GM21390 (cell line): Measurements from ENCODE around the gene TRPM7.
"Not testable (repeated sequence)": the region's sequence is repeated elsewhere in the genome, so short reads cannot be mapped to it uniquely, and the experiment has no call there.

Experiments used
- ATAC-seq: cut with Tn5 transposase; IDR thresholded peaks from one replicate; pipeline ENCODE4 v1.9.1; 2021; ENCODE audit not compliant: unreplicated experiment

Gene TRPM7

DNA sequence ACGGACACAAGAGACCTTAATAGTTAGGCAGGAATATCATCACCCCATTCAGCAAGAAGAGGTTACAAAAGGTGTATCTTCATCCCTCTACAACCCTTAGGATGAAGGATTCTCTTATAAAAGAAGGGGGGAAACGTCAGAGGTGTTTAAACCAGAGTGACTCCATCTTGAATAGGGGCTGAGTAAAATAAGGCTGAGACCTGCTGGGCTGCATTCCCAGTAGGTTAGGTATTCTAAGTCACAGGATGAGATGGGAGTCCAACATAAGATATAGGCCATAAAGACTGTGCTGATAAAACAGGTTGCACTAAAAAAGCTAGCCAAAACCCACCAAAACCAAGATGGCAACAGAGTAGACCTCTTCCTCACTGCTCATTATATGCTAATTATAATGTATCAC is 16.5 kb downstream of the TRPM7 start:
- ATAC-seq, result no peak

DNA sequence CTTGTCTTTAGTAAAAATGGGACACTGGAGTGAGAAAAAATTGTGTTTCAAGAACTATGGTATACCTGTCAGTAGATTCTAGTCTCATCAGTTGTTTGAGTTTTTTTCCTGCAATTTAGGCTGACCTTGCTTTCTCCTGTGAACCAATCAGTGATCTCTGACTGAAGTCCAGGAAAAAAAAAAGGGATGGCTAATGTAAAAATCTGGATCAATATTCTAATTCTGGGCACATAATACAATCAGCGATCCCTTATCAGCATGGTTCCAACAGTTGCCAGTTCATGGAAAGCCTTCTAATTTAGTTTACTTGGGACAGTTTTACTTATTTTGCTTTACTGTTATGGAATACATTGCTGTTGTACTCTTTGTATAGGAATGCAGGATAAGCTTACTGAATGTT is 17.0 kb downstream of the TRPM7 start:
- ATAC-seq, result no peak

DNA sequence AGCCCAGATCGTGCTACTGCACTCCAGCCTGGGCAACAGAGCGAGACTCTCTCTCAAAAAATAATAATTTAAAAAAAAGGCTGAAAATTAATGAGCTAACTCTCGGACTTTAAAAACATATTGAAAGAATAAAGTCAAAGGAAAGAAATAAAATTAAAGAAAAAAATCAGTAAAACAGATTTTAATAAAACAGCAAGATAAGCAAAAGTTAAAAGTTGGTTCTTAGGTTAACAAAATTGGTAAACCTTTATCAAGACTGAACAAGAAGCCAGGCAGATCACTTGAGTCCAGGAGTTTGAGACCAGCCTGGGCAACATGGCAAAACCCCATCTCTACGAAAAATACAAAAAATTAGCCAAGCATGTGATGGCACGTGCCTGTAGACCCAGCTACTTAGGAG is 20.7 kb downstream of the TRPM7 start:
- ATAC-seq, result no peak

DNA sequence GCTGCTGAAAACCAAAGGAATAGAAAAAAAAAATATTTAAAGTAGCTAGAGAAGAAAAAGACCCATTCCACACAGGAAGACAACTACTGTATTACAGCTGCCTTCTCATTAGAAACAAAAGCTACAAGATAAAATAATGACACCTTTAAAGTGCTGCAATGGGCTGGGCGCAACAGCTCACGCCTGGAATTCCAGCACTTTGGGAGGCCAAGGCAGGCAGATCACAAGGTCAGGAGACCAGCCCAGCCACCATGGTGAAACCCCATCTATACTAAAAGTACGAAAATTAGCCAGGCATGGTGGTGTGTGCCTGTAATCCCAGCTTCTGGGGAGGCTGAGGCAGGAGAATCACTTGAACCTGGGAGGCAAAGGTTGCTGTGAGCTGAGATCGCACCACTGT is 31.0 kb downstream of the TRPM7 start:
- ATAC-seq, result no peak

DNA sequence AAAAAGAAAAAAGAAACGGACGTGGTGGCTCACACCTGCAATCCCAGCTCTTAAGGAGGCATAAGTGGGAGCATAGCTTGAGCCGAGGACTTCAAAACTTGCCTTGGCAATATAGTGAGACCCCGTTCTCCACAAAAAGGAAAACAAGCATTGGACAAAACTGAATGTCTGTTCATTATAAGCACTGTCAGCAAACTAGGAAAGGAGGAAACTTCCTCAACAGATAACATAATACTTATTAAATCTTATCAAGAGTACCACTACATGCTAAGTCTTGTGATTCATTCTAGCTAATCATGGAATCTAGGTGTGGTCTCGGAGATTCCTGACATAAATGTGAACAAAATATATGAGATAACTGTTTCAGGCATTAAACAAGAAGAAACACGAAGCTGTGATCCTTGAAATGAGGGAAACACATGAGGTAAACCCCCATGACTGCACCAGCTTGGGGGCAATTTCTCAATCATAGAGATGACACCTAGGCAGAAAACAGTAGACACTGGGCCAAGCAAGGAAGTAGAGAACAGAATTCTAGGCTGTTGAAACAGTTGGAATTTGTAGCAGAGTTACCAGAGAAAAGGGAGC is 33.3 kb downstream of the TRPM7 start:
- no peak for ATAC-seq

DNA sequence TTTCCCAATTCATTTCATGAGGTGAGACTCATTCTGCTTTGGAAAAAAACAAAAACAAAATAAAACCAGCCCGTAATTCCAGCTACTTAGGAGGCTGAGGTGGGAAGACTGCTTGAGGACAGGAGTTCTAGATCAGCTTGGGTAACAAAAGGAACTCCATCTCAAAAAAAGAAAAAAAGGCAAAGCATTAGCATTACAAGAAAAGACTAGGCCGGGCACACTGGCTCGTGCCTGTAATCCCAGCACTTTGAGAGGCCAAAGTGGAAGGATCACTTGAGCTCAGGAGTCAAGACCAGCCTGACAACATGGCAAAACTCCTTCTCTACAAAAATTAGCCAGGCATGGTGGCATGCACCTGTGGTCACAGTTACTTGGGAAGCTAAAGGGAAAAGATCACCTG is 33.9 kb downstream of the TRPM7 start:
- no peak for ATAC-seq

DNA sequence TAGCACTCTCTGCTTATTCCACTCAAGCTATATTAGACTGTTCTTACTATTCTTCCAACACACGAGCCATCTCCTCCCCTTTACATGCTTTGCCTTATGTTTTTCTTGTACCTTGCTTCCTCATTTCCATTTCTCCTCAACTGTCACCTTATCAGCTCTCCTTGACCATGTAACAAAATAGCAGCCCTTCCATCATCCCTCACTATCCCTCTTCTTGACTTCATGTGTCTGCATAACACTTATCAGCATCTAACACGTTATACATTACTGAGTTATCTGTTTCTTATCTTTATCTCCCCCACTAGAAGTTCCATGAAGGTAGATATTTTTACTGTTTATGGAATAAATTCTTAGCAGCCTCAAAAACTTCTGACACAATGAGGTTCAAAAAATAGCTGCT is 45.3 kb downstream of the TRPM7 start:
- no peak for ATAC-seq

DNA sequence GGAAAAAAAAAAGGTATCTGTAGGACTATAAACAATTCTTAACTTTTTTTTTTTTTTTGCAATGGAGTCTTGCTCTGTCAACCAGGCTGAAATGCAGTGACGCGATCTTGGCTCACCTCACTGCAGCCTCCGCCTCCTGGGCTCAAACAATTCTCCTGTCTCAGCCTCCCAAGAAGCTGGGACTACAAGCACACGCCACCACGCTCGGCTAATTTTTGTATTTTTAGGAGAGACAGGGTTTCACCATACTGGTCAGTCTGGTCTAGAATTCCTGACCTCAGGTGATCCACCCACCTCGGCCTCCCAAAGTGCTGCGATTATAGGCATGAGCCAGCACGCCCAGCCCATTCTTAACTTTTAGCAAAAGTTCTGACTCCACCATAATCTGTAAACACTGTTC is 50.5 kb downstream of the TRPM7 start:
- no peak for ATAC-seq

DNA sequence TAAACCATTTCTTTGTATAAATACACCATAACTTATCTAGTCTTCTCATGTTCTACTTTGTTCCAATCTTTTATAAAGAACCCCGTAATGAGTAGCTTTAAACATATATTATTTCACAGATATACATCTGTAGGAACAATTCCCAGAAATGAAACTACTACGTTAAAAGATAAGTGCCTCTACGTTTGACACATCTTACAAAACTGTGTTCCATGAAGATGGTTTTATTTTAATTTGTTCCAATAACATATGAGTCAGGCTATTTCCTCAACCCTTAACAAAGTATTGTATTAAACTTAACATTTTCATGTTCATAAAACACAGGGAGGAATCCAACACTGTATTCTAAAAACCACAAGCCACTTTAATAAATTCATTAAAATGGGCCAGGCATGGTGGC is 52.9 kb downstream of the TRPM7 start:
- ATAC-seq, result no peak

DNA sequence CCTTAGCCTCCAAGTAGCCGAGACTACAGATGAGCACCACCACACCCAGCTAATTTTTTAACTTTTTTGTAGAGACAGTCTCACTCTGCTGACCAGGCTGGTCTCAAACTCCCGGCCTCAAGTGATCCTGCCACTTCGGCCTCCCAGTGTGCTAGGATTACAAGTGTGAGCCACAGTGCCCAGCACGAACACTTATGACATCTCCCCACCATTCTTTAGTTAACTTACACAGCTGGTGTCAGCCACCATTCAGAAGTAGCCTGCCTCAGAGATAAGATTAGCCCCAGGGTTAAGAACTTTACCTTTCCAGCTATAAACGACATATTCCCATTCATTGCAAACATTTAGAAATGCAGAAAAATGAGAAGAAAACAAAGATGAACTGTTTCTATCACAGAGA is 58.2 kb downstream of the TRPM7 start:
- no peak for ATAC-seq

DNA sequence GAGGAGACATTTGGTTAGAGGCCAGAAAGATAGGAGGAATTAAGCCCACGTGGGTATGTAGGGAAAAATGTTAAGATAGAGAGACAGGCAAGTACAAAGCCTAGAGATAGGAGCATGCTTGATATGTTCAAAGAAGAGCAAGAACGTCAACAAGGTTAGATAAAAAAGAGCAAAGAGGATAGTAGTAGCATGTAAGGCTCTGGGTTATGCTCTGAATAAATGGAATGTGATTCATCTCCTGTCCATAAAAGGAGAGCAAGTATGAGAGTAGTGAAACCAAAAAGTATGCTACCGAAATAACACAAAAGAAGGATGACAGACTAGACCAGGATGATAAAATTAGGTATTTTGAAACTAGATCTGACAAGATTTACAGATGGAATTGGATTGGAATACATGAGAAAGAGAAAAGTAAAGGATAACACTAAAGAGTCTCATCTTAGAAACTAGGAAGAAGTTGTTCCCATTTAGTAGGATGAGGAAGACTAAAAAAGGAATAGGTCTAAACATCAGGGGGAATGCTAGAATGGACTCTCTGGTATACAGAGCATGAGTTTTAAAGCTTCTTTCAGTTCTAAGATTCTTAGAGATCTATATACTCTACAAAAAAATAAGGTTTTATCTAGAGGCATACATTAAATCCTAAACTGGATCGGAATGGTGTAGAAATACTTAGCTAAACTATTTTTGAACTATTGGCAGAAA is 59.1 kb downstream of the TRPM7 start:
- no peak for ATAC-seq

DNA sequence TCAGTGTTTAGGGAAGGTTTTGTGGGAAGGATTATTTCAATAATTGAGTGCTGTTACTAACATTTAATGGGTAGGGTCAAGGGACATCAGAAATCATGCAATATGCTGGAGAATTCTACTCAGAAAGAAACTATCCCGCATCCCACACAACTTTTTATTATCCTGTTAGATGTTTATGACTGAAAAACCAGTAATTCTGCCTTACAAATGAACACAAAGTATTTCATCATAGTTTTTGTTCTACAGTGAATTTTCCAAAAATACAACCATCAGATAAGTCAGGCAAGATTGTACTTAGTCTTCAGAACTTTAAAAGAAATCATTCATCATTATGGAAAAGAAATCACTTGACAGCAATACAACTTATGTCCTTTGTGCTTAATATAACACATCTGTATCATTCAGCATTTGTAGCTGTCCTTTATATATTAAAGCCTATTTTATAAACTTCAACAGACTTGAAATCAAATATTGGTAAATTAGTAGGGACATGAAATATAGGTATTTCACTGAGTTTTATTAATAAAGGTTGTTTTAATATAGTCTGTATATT is 61.9 kb downstream of the TRPM7 start:
- no peak for ATAC-seq

DNA sequence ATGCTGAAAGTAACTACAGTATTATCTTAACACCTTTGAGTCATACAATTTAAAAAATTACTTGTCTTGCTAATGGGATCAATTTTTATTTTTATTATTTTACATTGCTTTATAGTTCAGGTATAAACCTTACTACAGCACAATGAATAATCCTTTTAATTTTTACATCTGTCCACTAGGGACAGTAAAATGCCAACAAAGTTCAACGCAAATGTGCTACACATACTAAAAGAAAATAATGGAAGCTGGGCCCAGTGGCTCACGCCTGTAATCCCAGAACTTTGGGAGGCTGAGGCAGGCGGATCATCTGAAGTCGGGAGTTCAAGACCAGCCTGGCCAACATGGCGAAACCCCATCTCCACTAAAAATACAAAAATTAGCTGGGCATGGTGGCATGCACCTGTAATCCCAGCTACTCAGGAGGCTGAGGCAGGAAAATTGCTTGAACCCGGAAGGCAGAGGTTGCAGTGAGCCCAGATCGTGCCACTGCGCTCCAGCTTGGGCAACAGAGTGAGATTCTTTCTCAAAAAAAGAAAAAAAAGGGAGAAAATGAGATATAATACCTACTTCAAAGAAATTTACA is 64.1 kb downstream of the TRPM7 start:
- not testable (repeated sequence) for ATAC-seq

DNA sequence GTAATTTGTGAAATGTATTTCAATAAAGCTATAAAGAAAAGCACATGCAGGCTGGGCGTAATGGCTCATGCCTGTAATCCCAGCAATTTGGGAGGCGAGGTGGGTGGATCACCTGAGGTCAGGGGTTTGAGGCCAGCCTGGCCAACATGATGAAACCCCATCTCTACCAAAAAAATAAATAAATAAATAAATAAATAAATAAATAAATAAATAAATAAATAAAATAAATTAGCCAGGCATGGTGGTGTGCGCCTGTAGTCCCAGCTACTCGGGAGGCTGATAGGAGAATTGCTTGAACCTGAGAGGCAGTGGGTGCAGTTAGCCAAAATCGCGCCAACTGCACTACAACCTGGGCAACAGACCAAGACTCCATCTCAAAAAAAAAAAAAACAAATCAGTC is 69.6 kb downstream of the TRPM7 start:
- ATAC-seq, result not testable (repeated sequence)

DNA sequence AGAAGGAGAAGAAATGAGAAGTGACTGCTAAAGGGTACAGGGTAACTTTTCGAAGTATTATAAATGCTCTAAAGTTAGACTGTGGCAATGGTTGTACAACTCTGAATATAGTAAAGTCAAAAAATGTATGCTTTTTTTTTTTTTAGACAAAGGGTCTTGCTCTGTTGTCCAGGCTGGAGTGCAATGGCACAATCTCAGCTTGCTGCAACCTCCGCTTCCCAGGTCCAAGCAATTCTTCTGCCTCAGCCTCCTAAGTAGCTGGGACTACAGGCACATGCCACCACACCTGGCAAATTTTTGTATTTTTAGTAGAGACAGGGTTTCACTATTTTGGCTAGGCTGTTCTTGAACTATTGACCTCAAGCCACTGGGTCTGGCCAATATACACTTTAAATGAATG is 70.0 kb downstream of the TRPM7 start:
- ATAC-seq, result not testable (repeated sequence)

DNA sequence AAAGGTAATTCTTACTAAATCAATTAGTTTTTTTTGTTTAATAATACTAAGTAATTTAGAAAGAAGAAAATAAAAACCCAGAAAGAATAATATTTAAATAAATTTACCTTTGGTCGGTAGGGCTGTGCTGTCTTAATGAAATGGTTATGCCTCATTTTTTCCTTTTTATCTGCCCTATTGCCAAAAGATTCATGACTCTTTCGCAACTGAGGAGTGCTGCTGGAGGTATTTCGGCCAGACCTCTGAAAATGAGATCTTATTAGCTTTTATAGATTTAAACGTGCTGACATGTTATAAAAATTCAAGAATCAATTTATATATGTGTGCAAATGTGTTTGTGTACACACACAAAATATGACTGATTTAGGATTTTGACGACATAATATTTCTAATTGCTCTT is 73.0 kb downstream of the TRPM7 start:
- no peak for ATAC-seq

DNA sequence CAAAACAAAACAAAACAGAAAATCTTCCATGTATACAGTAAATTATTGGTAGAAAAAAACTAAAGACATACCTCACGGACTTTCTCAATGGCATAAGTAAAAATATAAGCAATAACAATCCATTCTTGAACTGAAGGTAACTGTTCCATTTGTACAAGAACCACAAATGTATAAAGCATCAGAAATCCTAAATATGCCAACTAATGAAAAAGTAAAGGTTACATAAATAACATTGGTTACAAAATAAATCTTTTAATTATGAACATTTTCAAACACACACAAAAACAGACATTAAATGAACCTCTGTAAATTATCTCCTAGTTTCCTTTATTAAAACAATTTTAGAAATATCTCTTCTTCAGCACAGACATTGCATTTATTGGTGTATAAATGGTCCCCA is 79.5 kb downstream of the TRPM7 start:
- ATAC-seq, result no peak

DNA sequence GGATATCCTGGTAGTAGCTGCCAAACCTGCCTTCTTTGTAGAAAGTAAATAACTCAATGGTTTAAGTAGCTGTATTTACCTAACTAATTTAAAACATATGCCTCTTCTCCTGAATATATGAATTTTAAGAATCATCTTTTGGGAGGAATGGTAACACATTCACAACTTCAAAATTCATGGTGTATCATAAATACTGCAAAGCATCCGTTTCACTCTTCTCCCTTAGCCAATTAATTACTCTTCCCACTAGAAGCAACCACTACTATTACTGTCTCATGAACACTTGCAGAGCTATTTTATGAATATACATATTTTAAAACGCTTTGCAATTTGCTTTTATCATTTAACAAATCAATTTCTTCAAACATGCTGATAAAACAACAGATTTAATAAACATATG is 81.1 kb downstream of the TRPM7 start:
- no peak for ATAC-seq

DNA sequence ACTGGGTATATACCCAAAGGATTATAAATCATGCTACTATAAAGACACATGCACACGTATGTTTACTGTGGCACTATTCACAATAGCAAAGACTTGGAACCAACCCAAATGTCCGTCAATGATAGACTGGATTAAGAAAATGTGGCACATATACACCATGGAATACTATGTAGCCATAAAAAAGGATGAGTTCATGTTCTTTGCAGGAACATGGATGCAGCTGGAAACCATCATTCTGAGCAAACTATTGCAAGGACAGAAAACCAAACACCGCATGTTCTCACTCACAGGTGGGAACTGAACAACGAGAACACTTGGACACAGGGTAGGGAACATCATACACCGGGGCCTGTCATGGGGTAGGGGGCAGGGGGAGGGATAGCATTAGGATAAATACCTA is 84.6 kb downstream of the TRPM7 start:
- ATAC-seq, result not testable (repeated sequence)

DNA sequence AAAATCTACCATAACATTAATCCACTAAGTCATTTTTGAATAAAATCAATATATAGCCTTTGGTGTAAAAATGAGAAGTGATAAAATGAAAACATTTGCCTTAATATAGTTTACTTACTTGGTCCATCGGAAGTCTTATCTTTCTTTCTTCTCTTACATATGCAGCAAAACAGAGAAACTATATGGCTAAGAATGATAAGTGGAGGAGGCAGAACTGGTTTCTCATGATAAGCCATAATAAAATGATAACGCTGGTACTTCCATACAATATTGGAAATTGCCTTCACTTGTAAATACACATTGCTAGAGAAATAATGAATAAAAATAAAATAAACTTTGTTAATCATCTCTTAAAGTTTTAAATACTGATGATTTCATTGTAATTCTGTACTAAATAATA is 92.3 kb downstream of the TRPM7 start:
- ATAC-seq, result no peak

DNA sequence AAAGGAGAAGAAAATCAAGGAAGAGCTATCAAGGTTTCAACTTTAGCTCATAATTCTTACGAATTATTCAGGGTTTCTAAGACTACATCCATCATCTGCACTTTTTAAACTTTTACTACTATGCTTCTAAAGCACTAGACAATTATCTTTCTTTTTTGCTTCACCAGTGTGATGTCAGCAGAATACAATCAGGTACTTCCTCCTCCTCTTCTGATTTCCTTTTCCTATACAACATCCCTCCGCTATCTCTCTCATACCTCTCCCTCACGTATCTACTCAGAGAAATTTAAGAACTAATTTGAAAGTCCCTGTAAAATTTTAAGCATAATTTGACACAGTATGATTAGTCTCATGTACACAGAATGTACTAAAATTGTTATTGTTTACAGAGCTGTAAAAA is 92.8 kb downstream of the TRPM7 start:
- ATAC-seq, result no peak

DNA sequence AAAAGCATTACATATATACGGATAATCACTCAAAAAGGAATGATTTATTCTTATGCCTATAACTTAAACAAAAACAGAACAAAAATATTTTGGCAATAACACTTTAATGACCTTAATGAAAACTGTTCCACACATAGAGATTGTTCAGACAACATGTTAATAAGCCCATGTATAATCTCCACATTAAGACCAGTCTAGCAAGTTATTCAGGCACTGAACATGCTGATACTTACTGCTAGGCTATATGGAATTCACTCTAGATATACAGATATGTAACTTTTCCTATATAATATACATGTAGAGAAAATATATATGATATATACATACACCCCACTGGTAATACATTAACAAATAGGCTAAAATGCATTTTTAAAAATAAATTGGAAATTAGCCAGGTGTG is 96.3 kb downstream of the TRPM7 start:
- ATAC-seq, result no peak
